ENCODE data around the gene LIF.

The LIF gene

GRCh38 chr22:30222321-30222720 lies 24.2 kb downstream of the LIF start:
- H3K9ac ChIP-seq: no peak overlapping the region
- H3K9me3 ChIP-seq (ENCODE audit: control insufficient read depth, low read length): no peaks in the 10 kb centered on the region
- no peak for TF ChIP-seq CTCF (IDR thresholded peaks at IDR 0.05)
- H3K4me1 ChIP-seq: no peaks in the 10 kb centered on the region
- no peak overlapping the region for H3K4me2 ChIP-seq (ENCODE audit: low read length)
- H3K27me3 ChIP-seq (ENCODE audit: control insufficient read depth, insufficient read depth, low read length): no peaks in the 10 kb centered on the region
- H3K4me3 ChIP-seq (ENCODE audit: low read depth, low read length): no peak overlapping the region
- no peaks in the 10 kb centered on the region for H3K36me3 ChIP-seq (ENCODE audit: control insufficient read depth, insufficient read depth, low read length)
- H2AFZ ChIP-seq: no peak overlapping the region
- H3K79me2 ChIP-seq: no peaks in the 10 kb centered on the region
- no peak overlapping the region for H3K27ac ChIP-seq

GRCh38 chr22:30221121-30221992 lies 25.2 kb downstream of the LIF start:
- Histone ChIP-seq H3K9ac (no peak overlapping the region), H3K9me3 (ENCODE audit: control insufficient read depth, low read length) (no peaks in the 10 kb centered on the region), H3K4me3 (ENCODE audit: low read depth, low read length) (no peak overlapping the region), H3K36me3 (ENCODE audit: control insufficient read depth, insufficient read depth, low read length) (no peaks in the 10 kb centered on the region), H3K79me2 (no peaks in the 10 kb centered on the region), H3K4me1 (no peaks in the 10 kb centered on the region), H3K4me2 (ENCODE audit: low read length) (no peak overlapping the region), H3K27me3 (ENCODE audit: control insufficient read depth, insufficient read depth, low read length) (no peaks in the 10 kb centered on the region), H2AFZ (no peak overlapping the region), H3K27ac (no peak overlapping the region)
- TF ChIP-seq CTCF (IDR thresholded peaks at IDR 0.05): no peak

DNA sequence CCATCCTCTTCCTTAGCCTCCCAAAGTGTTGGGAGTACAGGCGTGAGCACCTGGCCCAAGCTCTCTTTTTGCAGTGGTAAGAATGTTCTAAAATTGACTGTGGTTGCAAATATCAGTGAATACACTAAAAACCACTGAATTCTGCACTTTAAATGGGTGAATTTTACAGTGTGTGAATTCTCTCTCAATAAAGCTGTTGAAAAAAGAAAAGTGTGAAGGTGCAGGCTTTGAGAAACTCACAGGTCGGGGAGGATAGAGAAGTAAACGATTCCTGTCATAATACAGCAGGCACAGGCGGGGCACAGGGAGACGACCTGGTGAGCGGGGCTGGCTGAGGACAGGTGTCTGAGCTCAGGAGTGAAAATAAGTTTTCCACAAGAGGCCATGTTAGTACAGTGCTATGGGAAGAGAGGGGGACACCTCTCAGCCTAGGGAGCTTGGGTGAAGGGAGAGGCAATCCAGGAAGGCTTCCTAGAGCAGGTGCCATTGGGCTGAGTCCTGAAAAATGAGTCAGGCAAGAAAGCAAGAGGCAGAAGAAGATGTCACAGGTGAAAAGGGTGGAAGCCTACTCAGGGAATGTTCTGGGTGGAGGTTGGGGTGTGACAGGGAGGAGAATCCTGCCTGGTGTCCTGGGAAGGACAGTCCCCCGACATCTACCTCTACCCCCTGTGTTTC lies 26.1 kb downstream of the LIF start:
- no peak overlapping the region for H3K4me3 ChIP-seq (ENCODE audit: low read depth, low read length)
- H3K4me1 ChIP-seq: no peaks in the 10 kb centered on the region
- no peak overlapping the region for H3K4me2 ChIP-seq (ENCODE audit: low read length)
- H3K27me3 ChIP-seq (ENCODE audit: control insufficient read depth, insufficient read depth, low read length): no peaks in the 10 kb centered on the region
- no peaks in the 10 kb centered on the region for H3K79me2 ChIP-seq
- H2AFZ ChIP-seq: no peak overlapping the region
- no peak overlapping the region for H3K27ac ChIP-seq
- no peak overlapping the region for H3K9ac ChIP-seq
- no peaks in the 10 kb centered on the region for H3K9me3 ChIP-seq (ENCODE audit: control insufficient read depth, low read length)
- no peak for TF ChIP-seq CTCF (IDR thresholded peaks at IDR 0.05)
- H3K36me3 ChIP-seq (ENCODE audit: control insufficient read depth, insufficient read depth, low read length): no peaks in the 10 kb centered on the region

DNA sequence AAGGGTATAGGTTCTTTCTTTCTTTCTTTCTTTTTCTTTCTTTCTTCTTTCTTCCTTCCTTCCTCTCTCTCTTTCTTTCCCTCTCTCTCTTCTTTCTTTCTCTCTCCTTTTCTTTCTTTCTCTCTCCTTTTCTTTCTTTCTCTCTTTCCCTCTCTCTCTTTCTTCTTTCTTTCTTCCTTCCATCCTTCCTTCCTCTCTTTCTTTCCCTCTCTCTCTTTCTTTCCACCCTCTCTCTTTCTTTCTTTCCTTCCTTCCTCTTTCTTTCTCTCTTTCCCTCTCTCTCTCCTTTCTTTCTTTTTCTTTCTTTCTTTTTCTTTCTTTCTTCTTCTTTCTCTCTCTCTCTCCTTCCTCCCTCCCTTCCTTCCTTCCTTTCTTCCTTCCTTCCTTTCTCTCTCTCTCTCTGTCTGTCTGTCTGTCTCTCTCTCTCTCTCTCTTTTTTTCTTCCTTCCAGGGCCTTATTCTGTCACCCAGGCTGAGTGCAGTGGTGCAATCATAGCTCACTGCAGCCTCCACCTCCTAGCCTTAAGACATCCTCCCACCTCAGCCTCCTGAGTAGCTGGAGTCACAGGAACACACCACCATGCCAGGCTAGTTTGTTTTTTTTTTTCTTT lies 26.8 kb downstream of the LIF start:
- Histone ChIP-seq H3K4me1 (no peaks in the 10 kb centered on the region), H3K36me3 (ENCODE audit: control insufficient read depth, insufficient read depth, low read length) (no peaks in the 10 kb centered on the region), H3K27me3 (ENCODE audit: control insufficient read depth, insufficient read depth, low read length) (no peaks in the 10 kb centered on the region), H2AFZ (no peak overlapping the region), H3K79me2 (no peaks in the 10 kb centered on the region), H3K9ac (no peak overlapping the region), H3K4me2 (ENCODE audit: low read length) (no peak overlapping the region), H3K4me3 (ENCODE audit: low read depth, low read length) (no peak overlapping the region), H3K9me3 (ENCODE audit: control insufficient read depth, low read length) (no peaks in the 10 kb centered on the region), H3K27ac (no peak overlapping the region)
- TF ChIP-seq CTCF (IDR thresholded peaks at IDR 0.05): no peak

Data from parathyroid adenoma (tissue), 2 donors.